Suprapubic skin (tissue), 4 donors: Measurements from ENCODE around the gene EAF1.

Experiments used
- EP300 ChIP-seq: sonication (generic); formaldehyde crosslinking; IDR thresholded peaks from one replicate; pipeline ENCODE4 v1.6.1; 2017; ENCODE audit warnings: antibody characterized with exemption
- POLR2A ChIP-seq, 2 donors: fragments of 450-650 bp; IDR thresholded peaks; one replicate each; pipeline ENCODE4 v1.6.1; 2017; ENCODE audit warnings: antibody characterized with exemption in 2 of 2, mild to moderate bottlenecking in 2 of 2, moderate library complexity in 2 of 2
- POLR2AphosphoS5 ChIP-seq, 3 donors: sonication (generic); formaldehyde crosslinking; IDR thresholded peaks; one replicate each; pipeline ENCODE4 v1.6.1; 2017; ENCODE audit warnings: antibody characterized with exemption in 3 of 3
- TF ChIP-seq, protein P1 (sequence below), 2 donors: fragments of 200-600 bp in 1 of 2; fragments of 450-650 bp in 1 of 2; sonication (generic) in 1 of 2; IDR thresholded peaks; one replicate each; pipeline ENCODE4 v1.5.1; 2016 to 2019; ENCODE audit warnings: antibody characterized with exemption in 2 of 2, mild to moderate bottlenecking in 1 of 2, moderate library complexity in 1 of 2

DNA sequence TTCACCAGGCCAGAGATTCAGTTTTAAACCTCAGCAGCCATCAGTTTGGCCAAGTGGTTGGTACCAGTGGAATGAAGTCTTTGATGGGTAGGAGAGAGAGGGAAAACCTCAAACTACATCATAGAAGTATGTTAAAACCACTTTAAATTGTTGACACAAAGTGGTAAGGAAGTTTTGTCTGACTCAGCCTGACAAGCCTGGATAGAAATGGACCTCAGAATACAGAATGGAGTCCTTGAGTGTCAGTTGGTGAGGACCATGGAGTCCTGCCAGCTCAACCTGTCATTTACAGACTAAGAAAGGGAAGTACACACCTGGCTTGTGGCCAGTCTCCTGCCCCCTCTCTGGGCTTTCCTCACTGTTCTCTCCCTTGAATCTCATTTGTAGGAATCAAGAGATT is 12.1 kb downstream of the EAF1 start:
- TF ChIP-seq, protein P1, sequence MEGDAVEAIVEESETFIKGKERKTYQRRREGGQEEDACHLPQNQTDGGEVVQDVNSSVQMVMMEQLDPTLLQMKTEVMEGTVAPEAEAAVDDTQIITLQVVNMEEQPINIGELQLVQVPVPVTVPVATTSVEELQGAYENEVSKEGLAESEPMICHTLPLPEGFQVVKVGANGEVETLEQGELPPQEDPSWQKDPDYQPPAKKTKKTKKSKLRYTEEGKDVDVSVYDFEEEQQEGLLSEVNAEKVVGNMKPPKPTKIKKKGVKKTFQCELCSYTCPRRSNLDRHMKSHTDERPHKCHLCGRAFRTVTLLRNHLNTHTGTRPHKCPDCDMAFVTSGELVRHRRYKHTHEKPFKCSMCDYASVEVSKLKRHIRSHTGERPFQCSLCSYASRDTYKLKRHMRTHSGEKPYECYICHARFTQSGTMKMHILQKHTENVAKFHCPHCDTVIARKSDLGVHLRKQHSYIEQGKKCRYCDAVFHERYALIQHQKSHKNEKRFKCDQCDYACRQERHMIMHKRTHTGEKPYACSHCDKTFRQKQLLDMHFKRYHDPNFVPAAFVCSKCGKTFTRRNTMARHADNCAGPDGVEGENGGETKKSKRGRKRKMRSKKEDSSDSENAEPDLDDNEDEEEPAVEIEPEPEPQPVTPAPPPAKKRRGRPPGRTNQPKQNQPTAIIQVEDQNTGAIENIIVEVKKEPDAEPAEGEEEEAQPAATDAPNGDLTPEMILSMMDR (IDR thresholded peaks at IDR 0.05): no peak
- TF ChIP-seq POLR2A (IDR thresholded peaks at IDR 0.05) (no peak), POLR2AphosphoS5 (IDR thresholded peaks at IDR 0.05) (no peak), EP300 (no peak)
